ENCODE results near the gene GINS2. TPM values are rescaled to one million over a fixed set of nuclear protein-coding genes. Genes with fewer than 3 reads are reported as not detected.

Gene GINS2
- total RNA-seq, 6 experiments from 2014 or later: 0.49 to 4.7 (median 1.3) TPM

DNA sequence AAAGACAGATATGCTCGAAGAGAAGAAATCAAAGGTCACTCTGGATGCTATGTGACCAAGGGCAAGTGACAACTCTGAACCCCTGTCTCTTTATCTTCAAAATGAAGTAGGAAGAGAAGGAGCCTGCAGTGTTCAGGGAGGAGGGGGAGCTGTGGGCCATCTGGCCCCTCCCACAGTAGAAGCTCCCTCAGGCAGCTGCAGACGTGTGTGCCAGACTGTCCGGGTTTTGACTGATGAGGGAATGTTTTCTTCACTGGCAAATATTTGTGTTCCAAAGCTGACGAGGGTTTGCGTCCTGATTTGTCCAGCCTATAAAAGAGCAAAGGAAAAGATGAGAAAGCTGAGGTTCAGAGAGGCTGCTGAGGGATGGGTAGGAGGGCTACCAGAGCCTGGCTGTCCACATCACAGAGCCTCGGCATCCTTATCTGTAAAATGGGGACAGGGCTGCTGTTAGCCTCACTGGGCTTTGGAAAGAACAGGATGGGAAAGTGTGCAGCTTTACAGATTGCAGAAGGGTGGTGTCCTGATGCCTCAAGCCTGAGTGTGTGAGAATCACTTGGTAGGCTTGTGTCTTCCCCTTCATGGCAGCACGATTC lies 1.8 kb upstream of the GINS2 start:
- Histone ChIP-seq H3K27ac (no peak overlapping the region), H3K27me3 (no peaks in the 10 kb centered on the region), H3K4me1 (peaks cover 0 to 5% (median 2%) of the 10 kb centered on the region in 4 donors), H3K9me3 (no peaks in the 10 kb centered on the region), H3K4me3 (no peak overlapping the region), H3K36me3 (no peaks in the 10 kb centered on the region)
- 29% methylated on average over 7 of the region's 7 CpGs for WGBS (ENCODE audit: insufficient coverage, low coverage, low lambda C conversion rate, missing lambda C conversion rate)
- TF ChIP-seq POLR2A (IDR thresholded peaks at IDR 0.05): no peak
- ATAC-seq (peak in 1 of 4 donors; percentile 22), DNase-seq (peak in 1 of 3 donors; percentile 47)
- intact Hi-C loops (cut with DNase I): no loop called here

DNA sequence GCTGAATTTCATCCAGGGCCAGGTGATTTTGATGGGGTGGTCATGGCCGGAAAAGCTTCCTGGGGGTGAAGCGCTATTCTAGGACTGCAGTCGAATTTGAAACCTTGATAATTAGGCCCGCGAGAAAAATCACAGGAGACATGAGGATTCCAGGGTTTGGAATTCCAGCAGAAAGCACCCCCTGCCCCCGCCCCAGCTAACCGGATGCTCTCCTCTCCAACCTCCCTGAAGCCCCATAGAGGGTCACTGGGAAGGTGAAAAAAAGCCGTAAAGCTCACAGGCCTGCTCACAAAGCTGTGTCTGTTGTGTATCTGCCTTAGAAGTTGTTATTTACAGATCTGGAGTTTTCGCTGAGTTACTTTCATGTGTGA lies 1.2 kb upstream of the GINS2 start:
- H3K4me1 ChIP-seq: peaks cover 0 to 5% (median 2%) of the 10 kb centered on the region in 4 donors
- no peaks in the 10 kb centered on the region for H3K9me3 ChIP-seq
- 66% methylated on average over 7 of the region's 9 CpGs for WGBS (ENCODE audit: insufficient coverage, low coverage, low lambda C conversion rate, missing lambda C conversion rate)
- peak in 1 of 3 donors; percentile 21 for DNase-seq
- H3K27ac ChIP-seq: no peak overlapping the region
- no peaks in the 10 kb centered on the region for H3K27me3 ChIP-seq
- TF ChIP-seq, protein P1, sequence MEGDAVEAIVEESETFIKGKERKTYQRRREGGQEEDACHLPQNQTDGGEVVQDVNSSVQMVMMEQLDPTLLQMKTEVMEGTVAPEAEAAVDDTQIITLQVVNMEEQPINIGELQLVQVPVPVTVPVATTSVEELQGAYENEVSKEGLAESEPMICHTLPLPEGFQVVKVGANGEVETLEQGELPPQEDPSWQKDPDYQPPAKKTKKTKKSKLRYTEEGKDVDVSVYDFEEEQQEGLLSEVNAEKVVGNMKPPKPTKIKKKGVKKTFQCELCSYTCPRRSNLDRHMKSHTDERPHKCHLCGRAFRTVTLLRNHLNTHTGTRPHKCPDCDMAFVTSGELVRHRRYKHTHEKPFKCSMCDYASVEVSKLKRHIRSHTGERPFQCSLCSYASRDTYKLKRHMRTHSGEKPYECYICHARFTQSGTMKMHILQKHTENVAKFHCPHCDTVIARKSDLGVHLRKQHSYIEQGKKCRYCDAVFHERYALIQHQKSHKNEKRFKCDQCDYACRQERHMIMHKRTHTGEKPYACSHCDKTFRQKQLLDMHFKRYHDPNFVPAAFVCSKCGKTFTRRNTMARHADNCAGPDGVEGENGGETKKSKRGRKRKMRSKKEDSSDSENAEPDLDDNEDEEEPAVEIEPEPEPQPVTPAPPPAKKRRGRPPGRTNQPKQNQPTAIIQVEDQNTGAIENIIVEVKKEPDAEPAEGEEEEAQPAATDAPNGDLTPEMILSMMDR (IDR thresholded peaks at IDR 0.05): no peak
- TF ChIP-seq POLR2A (IDR thresholded peaks at IDR 0.05): no peak
- H3K4me3 ChIP-seq: no peak overlapping the region
- intact Hi-C loops (cut with DNase I): no loop called here
- no peak for ATAC-seq
- no peaks in the 10 kb centered on the region for H3K36me3 ChIP-seq

DNA sequence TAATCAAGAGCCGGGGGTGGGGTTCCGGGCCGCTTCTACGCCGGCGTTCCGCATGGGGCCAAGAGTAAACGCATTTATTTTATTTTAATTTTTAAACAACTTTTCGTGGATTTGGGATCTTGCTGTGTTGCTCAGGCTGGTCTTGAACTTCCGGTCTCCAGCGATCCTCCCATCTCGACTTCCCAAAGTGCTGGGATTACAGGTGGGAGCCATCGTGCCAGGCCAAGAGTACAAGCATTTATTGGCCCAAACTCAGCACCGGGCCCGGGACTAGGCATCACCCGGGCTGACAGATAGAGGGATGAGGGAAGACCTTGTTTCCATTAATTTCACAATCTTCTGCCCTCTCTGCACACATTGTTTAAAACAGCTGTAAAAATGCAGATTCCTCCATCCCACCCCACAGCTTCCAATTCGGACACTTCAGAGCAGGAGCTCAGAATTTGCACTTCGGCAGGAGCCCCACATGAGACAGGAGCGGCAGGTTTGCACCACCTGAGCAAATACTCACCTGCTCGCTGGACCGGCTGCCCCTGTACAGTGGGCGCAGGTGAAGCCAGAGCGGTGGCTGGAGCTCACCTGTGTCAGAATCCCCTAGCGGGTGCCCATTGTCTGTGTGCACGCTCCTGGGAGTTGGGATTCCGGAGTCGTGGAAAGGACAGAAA lies 663 bp upstream of the GINS2 start:
- WGBS (ENCODE audit: insufficient coverage, low coverage, low lambda C conversion rate, missing lambda C conversion rate): 22% methylated on average over 20 of the region's 27 CpGs
- Histone ChIP-seq H3K36me3 (no peaks in the 10 kb centered on the region), H3K4me3 (peak overlapping the region; percentile 24 to 75 (median 59)), H3K27me3 (no peaks in the 10 kb centered on the region), H3K27ac (no peak overlapping the region), H3K9me3 (no peaks in the 10 kb centered on the region), H3K4me1 (peaks cover 0 to 5% (median 2%) of the 10 kb centered on the region in 4 donors)
- peak in 2 of 3 donors; percentile 24 to 54 for DNase-seq
- no peak for TF ChIP-seq POLR2A (IDR thresholded peaks at IDR 0.05)
- TF ChIP-seq, protein P1 (IDR thresholded peaks at IDR 0.05): no peak
- intact Hi-C loops (cut with DNase I): no loop called here
- peak in 1 of 4 donors; percentile 3 for ATAC-seq

DNA sequence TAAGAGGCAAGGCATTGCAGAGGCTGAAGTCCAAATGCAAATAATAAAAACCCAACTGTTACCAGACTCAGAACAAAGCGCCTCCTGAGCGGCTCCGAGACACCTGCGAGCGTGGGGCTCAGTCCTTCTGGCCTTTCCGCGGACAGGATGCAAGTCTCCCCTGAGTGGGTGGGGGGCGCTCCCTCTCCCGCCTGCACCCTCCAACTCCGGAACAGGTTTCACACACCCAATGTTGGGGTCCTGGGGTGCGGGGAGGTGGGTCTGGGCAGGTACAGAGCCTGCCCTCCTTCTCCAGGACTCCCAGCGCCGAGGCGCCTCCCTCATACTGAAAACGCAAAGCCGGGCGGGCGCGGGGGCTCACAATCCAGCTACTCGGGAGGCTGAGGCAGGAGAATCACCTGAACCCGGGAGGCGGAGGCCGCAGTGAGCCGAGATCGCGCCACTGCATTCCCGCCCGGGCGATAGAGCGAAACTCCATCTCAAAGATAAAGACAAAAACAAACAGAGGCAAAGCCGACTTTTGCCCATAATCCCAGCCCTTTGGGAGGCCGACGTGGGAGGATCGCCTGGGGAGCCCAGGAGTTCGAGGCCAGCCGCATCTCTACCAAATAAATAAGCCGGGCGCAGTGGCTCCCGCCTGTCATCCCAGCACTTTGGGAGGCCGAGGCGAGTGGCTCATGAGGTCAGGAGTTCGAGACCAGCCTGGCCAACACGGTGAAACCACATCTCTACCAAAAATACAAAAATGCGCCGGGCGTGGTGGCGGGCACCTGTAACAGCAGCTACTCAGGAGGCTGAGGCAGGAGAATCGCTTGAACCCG lies 893 bp downstream of the GINS2 start:
- WGBS (ENCODE audit: insufficient coverage, low coverage, low lambda C conversion rate, missing lambda C conversion rate): 64% methylated on average over 18 of the region's 49 CpGs
- no peak for ATAC-seq
- DNase-seq: peak in 2 of 3 donors; percentile 21 to 55

More for the DNA sequence above, 893 bp downstream of the GINS2 start:
- Histone ChIP-seq H3K4me1 (peaks cover 0 to 5% (median 2%) of the 10 kb centered on the region in 4 donors), H3K27ac (no peak overlapping the region), H3K4me3 (peak overlapping the region in 2 of 3 donors; percentile 59 to 75), H3K9me3 (no peaks in the 10 kb centered on the region), H3K36me3 (no peaks in the 10 kb centered on the region), H3K27me3 (no peaks in the 10 kb centered on the region)
- TF ChIP-seq, protein P1 (IDR thresholded peaks at IDR 0.05): no peak
- no peak for TF ChIP-seq POLR2A (IDR thresholded peaks at IDR 0.05)
- intact Hi-C loops (cut with DNase I): no loop called here
